ENCODE results near the gene SRGAP3. TPM values are rescaled to one million over a fixed set of nuclear protein-coding genes. Genes with fewer than 3 reads are reported as not detected.

SRGAP3 gene
- total and polyA plus RNA-seq, 2 donors, result 3.9 to 4.4 TPM

- Histone ChIP-seq H3K9me3 (ENCODE audit: control insufficient read depth in 2 of 2, insufficient read depth in 1 of 2, low read length in 1 of 2) (no peaks in the 10 kb centered on the region), H3K27me3 (ENCODE audit: control insufficient read depth in 2 of 2, insufficient read depth in 1 of 2, low read length in 1 of 2) (no peaks in the 10 kb centered on the region), H3K4me3 (ENCODE audit: low read length in 2 of 2) (no peak overlapping the region), H3K4me1 (ENCODE audit: control insufficient read depth in 2 of 2, insufficient read depth in 2 of 2, low read length in 2 of 2) (peaks cover 0 to 6% of the 10 kb centered on the region in 2 donors), H3K36me3 (ENCODE audit: control insufficient read depth in 2 of 2, insufficient read depth in 2 of 2, low read length in 1 of 2) (no peaks in the 10 kb centered on the region), H3K27ac (ENCODE audit: low read depth in 1 of 2, low read length in 1 of 2) (no peak overlapping the region)
- WGBS, result 94% methylated on average over 8 of the region's 8 CpGs
- DNase-seq (ENCODE audit: low read depth in 6 of 9, low spot score in 9 of 9), result no peak
These were observed 140.4 kb downstream of the SRGAP3 start for GRCh38 chr3:9108876-9109567.

DNA sequence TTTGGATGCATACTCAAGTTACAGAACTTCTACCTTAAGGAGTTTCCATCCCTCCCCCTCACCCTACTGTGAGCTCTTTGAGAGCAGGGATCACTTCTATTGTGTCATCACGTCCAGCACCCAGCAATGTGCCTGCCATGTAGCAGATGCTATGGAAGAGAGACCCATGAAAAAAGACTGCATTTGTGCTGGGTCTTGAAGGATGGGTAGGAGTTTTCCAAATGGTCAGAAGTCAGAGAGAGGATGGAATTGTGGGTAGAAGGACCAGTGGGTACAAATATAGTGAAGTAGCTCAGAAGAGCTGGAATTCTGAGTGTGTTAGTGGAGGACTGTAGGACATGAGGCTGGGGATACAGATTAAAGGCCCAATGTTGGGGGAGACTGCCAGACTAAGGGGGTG is 141.7 kb downstream of the SRGAP3 start:
- Histone ChIP-seq H3K27ac (ENCODE audit: low read depth in 1 of 2, low read length in 1 of 2) (no peak overlapping the region), H3K4me3 (ENCODE audit: low read length in 2 of 2) (no peak overlapping the region), H3K36me3 (ENCODE audit: control insufficient read depth in 2 of 2, insufficient read depth in 2 of 2, low read length in 1 of 2) (no peaks in the 10 kb centered on the region), H3K27me3 (ENCODE audit: control insufficient read depth in 2 of 2, insufficient read depth in 1 of 2, low read length in 1 of 2) (no peaks in the 10 kb centered on the region), H3K9me3 (ENCODE audit: control insufficient read depth in 2 of 2, insufficient read depth in 1 of 2, low read length in 1 of 2) (no peaks in the 10 kb centered on the region), H3K4me1 (ENCODE audit: control insufficient read depth in 2 of 2, insufficient read depth in 2 of 2, low read length in 2 of 2) (peaks cover 0 to 6% of the 10 kb centered on the region in 2 donors)
- DNase-seq (ENCODE audit: low read depth in 6 of 9, low spot score in 9 of 9), result no peak
- 92% methylated on average over 1 of the region's 1 CpG for whole genome bisulfite sequencing

DNA sequence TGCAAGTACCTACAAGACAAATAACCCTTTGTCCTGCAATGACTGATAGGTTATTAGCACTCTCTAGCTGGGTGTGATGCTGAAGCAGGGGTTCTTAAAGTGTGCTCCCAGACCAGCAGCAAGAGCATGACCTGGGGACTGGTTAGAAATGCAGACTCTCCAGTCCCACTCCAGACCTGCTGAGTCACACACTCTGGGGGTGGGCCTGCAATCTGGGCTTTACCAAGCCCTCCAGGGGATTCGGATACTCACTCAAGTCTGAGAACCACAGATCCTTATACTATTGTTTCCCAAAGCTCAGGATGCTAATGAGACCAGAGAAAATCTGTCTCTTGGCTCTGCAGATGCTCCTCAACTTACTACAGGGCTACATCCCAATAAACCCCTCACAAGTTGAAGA is 144.0 kb downstream of the SRGAP3 start:
- Histone ChIP-seq H3K9me3 (ENCODE audit: control insufficient read depth in 2 of 2, insufficient read depth in 1 of 2, low read length in 1 of 2) (no peaks in the 10 kb centered on the region), H3K36me3 (ENCODE audit: control insufficient read depth in 2 of 2, insufficient read depth in 2 of 2, low read length in 1 of 2) (no peaks in the 10 kb centered on the region), H3K27ac (ENCODE audit: low read depth in 1 of 2, low read length in 1 of 2) (no peak overlapping the region), H3K4me3 (ENCODE audit: low read length in 2 of 2) (no peak overlapping the region), H3K27me3 (ENCODE audit: control insufficient read depth in 2 of 2, insufficient read depth in 1 of 2, low read length in 1 of 2) (no peaks in the 10 kb centered on the region), H3K4me1 (ENCODE audit: control insufficient read depth in 2 of 2, insufficient read depth in 2 of 2, low read length in 2 of 2) (peaks cover 0 to 6% of the 10 kb centered on the region in 2 donors)
- 98% methylated on average over 1 of the region's 1 CpG for WGBS
- DNase-seq (ENCODE audit: low read depth in 6 of 9, low spot score in 9 of 9), result no peak

GRCh38 chr3:9104121-9104520 is 145.3 kb downstream of the SRGAP3 start:
- no peaks in the 10 kb centered on the region for H3K36me3 ChIP-seq (ENCODE audit: control insufficient read depth in 2 of 2, insufficient read depth in 2 of 2, low read length in 1 of 2)
- H3K9me3 ChIP-seq (ENCODE audit: control insufficient read depth in 2 of 2, insufficient read depth in 1 of 2, low read length in 1 of 2), result no peaks in the 10 kb centered on the region
- 97% methylated on average over 4 of the region's 4 CpGs for WGBS
- no peak overlapping the region for H3K4me3 ChIP-seq (ENCODE audit: low read length in 2 of 2)
- no peak for DNase-seq (ENCODE audit: low read depth in 6 of 9, low spot score in 9 of 9)
- no peaks in the 10 kb centered on the region for H3K4me1 ChIP-seq (ENCODE audit: control insufficient read depth in 2 of 2, insufficient read depth in 2 of 2, low read length in 2 of 2)
- H3K27me3 ChIP-seq (ENCODE audit: control insufficient read depth in 2 of 2, insufficient read depth in 1 of 2, low read length in 1 of 2), result no peaks in the 10 kb centered on the region
- H3K27ac ChIP-seq (ENCODE audit: low read depth in 1 of 2, low read length in 1 of 2), result no peak overlapping the region

GRCh38 chr3:9102240-9102981 is 147.0 kb downstream of the SRGAP3 start:
- DNase-seq (ENCODE audit: low read depth in 6 of 9, low spot score in 9 of 9), result no peak
- WGBS, result 95% methylated on average over 12 of the region's 12 CpGs

GRCh38 chr3:9101286-9101685 is 148.2 kb downstream of the SRGAP3 start:
- H3K9me3 ChIP-seq (ENCODE audit: control insufficient read depth in 2 of 2, insufficient read depth in 1 of 2, low read length in 1 of 2), result no peaks in the 10 kb centered on the region
- H3K27me3 ChIP-seq (ENCODE audit: control insufficient read depth in 2 of 2, insufficient read depth in 1 of 2, low read length in 1 of 2), result no peaks in the 10 kb centered on the region
- WGBS, result 86% methylated on average over 12 of the region's 12 CpGs
- H3K36me3 ChIP-seq (ENCODE audit: control insufficient read depth in 2 of 2, insufficient read depth in 2 of 2, low read length in 1 of 2), result no peaks in the 10 kb centered on the region
- no peak for DNase-seq (ENCODE audit: low read depth in 6 of 9, low spot score in 9 of 9)
- H3K4me1 ChIP-seq (ENCODE audit: control insufficient read depth in 2 of 2, insufficient read depth in 2 of 2, low read length in 2 of 2), result no peaks in the 10 kb centered on the region
- no peak overlapping the region for H3K4me3 ChIP-seq (ENCODE audit: low read length in 2 of 2)
- no peak overlapping the region for H3K27ac ChIP-seq (ENCODE audit: low read depth in 1 of 2, low read length in 1 of 2)

More at GRCh38 chr3:9102240-9102981, 147.0 kb downstream of the SRGAP3 start:
- Histone ChIP-seq H3K27me3 (ENCODE audit: control insufficient read depth in 2 of 2, insufficient read depth in 1 of 2, low read length in 1 of 2) (no peaks in the 10 kb centered on the region), H3K4me3 (ENCODE audit: low read length in 2 of 2) (no peak overlapping the region), H3K36me3 (ENCODE audit: control insufficient read depth in 2 of 2, insufficient read depth in 2 of 2, low read length in 1 of 2) (no peaks in the 10 kb centered on the region), H3K4me1 (ENCODE audit: control insufficient read depth in 2 of 2, insufficient read depth in 2 of 2, low read length in 2 of 2) (no peaks in the 10 kb centered on the region), H3K9me3 (ENCODE audit: control insufficient read depth in 2 of 2, insufficient read depth in 1 of 2, low read length in 1 of 2) (no peaks in the 10 kb centered on the region), H3K27ac (ENCODE audit: low read depth in 1 of 2, low read length in 1 of 2) (no peak overlapping the region)

- 85% methylated on average over 5 of the region's 5 CpGs for WGBS
- no peaks in the 10 kb centered on the region for H3K36me3 ChIP-seq (ENCODE audit: control insufficient read depth in 2 of 2, insufficient read depth in 2 of 2, low read length in 1 of 2)
- H3K4me1 ChIP-seq (ENCODE audit: control insufficient read depth in 2 of 2, insufficient read depth in 2 of 2, low read length in 2 of 2), result no peaks in the 10 kb centered on the region
- no peaks in the 10 kb centered on the region for H3K9me3 ChIP-seq (ENCODE audit: control insufficient read depth in 2 of 2, insufficient read depth in 1 of 2, low read length in 1 of 2)
- H3K27ac ChIP-seq (ENCODE audit: low read depth in 1 of 2, low read length in 1 of 2), result peak overlapping the region in 1 of 2 donors; percentile 37
- no peak overlapping the region for H3K4me3 ChIP-seq (ENCODE audit: low read length in 2 of 2)
- no peak for DNase-seq (ENCODE audit: low read depth in 6 of 9, low spot score in 9 of 9)
- no peaks in the 10 kb centered on the region for H3K27me3 ChIP-seq (ENCODE audit: control insufficient read depth in 2 of 2, insufficient read depth in 1 of 2, low read length in 1 of 2)
These were observed 148.9 kb downstream of the SRGAP3 start for GRCh38 chr3:9100513-9100894.

GRCh38 chr3:9099702-9100512 is 149.5 kb downstream of the SRGAP3 start:
- Histone ChIP-seq H3K4me1 (ENCODE audit: control insufficient read depth in 2 of 2, insufficient read depth in 2 of 2, low read length in 2 of 2) (no peaks in the 10 kb centered on the region), H3K9me3 (ENCODE audit: control insufficient read depth in 2 of 2, insufficient read depth in 1 of 2, low read length in 1 of 2) (no peaks in the 10 kb centered on the region), H3K4me3 (ENCODE audit: low read length in 2 of 2) (no peak overlapping the region), H3K27me3 (ENCODE audit: control insufficient read depth in 2 of 2, insufficient read depth in 1 of 2, low read length in 1 of 2) (no peaks in the 10 kb centered on the region), H3K27ac (ENCODE audit: low read depth in 1 of 2, low read length in 1 of 2) (no peak overlapping the region), H3K36me3 (ENCODE audit: control insufficient read depth in 2 of 2, insufficient read depth in 2 of 2, low read length in 1 of 2) (no peaks in the 10 kb centered on the region)
- no peak for DNase-seq (ENCODE audit: low read depth in 6 of 9, low spot score in 9 of 9)
- 95% methylated on average over 12 of the region's 12 CpGs for WGBS

Measured in thymus (tissue), 11 donors.